Measurements from ENCODE around the gene KLHL26. TPM values are rescaled to one million over a fixed set of nuclear protein-coding genes. Genes with fewer than 3 reads are reported as not detected.

Gene KLHL26
- total and polyA plus RNA-seq, 9 of the 15 experiments (the other 6 are each of a cell fraction or from before 2014, with no cell fraction given), result 0.13 to 13.3 (median 1.4) TPM

DNA sequence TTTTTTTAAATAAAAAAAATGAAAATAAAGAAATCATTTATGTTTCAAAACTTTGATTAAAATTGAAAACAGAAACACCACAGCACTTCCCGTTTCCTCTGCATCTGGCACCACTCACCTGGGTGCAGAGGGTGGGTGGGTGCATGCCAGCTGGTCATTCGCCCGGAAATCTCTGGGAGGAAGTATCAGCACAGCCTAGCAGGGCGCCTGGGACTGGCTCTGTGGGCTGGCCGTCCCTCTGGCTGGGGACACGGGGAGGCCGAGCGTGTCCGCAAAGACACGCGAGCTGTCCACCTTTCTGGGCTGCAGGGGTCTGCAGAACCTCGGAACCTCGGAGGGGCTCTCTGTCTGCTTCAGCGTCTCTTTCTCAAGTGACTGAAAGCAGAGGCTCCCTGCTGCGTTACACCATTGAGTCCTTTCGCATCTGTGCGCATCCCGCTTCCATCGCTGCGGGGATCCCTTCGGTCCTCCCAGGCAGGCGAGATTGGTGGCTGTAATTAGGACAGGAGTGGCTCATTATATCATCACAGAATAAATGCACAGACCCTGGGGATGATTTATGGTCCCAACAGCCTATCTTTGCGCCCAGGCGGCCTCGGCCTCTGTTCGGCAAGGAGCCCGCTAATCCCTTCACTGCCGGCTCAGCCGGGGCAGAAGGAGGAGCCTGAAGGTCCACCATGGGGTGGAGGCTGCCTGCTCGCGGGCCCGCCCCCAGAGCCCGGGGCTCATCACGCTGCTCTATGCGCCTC lies 63.8 kb downstream of the KLHL26 start (continued):
- TF ChIP-seq NFXL1 (CRISPR knock-in tag; IDR thresholded peaks at IDR 0.05), result no peak
- TF ChIP-seq, protein P1, sequence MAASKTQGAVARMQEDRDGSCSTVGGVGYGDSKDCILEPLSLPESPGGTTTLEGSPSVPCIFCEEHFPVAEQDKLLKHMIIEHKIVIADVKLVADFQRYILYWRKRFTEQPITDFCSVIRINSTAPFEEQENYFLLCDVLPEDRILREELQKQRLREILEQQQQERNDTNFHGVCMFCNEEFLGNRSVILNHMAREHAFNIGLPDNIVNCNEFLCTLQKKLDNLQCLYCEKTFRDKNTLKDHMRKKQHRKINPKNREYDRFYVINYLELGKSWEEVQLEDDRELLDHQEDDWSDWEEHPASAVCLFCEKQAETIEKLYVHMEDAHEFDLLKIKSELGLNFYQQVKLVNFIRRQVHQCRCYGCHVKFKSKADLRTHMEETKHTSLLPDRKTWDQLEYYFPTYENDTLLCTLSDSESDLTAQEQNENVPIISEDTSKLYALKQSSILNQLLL (CRISPR knock-in tag; IDR thresholded peaks at IDR 0.05; ENCODE audit: borderline replicate concordance), result no peak
- no peak for TF ChIP-seq ERF (CRISPR knock-in tag; IDR thresholded peaks at IDR 0.05)
- no peak for TF ChIP-seq C11orf30 (IDR thresholded peaks at IDR 0.05; ENCODE audit: low read depth)
- TF ChIP-seq ZBTB8A (IDR thresholded peaks at IDR 0.05; ENCODE audit: partially characterized antibody), result no peak
- TF ChIP-seq CSDE1 (IDR thresholded peaks at IDR 0.05), result no peak
- no peak for TF ChIP-seq BRCA1 (IDR thresholded peaks at IDR 0.05)
- TF ChIP-seq BRCA1 (CRISPR knock-in tag; IDR thresholded peaks at IDR 0.05), result no peak
- no peak for TF ChIP-seq FOXK1 (CRISPR knock-in tag; IDR thresholded peaks at IDR 0.05; ENCODE audit: borderline replicate concordance)
- TF ChIP-seq PHF20 (IDR thresholded peaks at IDR 0.05; ENCODE audit: partially characterized antibody), result no peak
- no peak for TF ChIP-seq FOSL1 (tag; conservative IDR thresholded peaks at IDR 0.05)
- no peak for TF ChIP-seq IRF2 (CRISPR knock-in tag; IDR thresholded peaks at IDR 0.05)
- TF ChIP-seq SETDB1 (IDR thresholded peaks at IDR 0.05; ENCODE audit: low read length), result no peak
- TF ChIP-seq SMAD2 (IDR thresholded peaks at IDR 0.05; ENCODE audit: low read depth, low read length), result no peak
- TF ChIP-seq, protein P2, sequence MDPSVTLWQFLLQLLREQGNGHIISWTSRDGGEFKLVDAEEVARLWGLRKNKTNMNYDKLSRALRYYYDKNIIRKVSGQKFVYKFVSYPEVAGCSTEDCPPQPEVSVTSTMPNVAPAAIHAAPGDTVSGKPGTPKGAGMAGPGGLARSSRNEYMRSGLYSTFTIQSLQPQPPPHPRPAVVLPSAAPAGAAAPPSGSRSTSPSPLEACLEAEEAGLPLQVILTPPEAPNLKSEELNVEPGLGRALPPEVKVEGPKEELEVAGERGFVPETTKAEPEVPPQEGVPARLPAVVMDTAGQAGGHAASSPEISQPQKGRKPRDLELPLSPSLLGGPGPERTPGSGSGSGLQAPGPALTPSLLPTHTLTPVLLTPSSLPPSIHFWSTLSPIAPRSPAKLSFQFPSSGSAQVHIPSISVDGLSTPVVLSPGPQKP (CRISPR knock-in tag; IDR thresholded peaks at IDR 0.05), result no peak
- no peak for TF ChIP-seq POLR3A (IDR thresholded peaks at IDR 0.05; ENCODE audit: borderline replicate concordance, extremely low read depth, insufficient read depth, insufficient read length)
- no peak for TF ChIP-seq NFRKB (IDR thresholded peaks at IDR 0.05; ENCODE audit: low read depth)
- TF ChIP-seq PATZ1 (CRISPR knock-in tag; IDR thresholded peaks at IDR 0.05; ENCODE audit: borderline replicate concordance), result no peak
- no peak for TF ChIP-seq MAFF (IDR thresholded peaks at IDR 0.05; ENCODE audit: low read length)
- TF ChIP-seq ZKSCAN1 (IDR thresholded peaks at IDR 0.05; ENCODE audit: low read depth, low read length), result peak; percentile 89
- no peak for TF ChIP-seq FUS (optimal IDR thresholded peaks at IDR 0.05; ENCODE audit: low read depth, low read length)
- TF ChIP-seq CBFB (CRISPR knock-in tag; IDR thresholded peaks at IDR 0.05), result no peak
- no peak for TF ChIP-seq ZZZ3 (IDR thresholded peaks at IDR 0.05)
- TF ChIP-seq, protein P3, sequence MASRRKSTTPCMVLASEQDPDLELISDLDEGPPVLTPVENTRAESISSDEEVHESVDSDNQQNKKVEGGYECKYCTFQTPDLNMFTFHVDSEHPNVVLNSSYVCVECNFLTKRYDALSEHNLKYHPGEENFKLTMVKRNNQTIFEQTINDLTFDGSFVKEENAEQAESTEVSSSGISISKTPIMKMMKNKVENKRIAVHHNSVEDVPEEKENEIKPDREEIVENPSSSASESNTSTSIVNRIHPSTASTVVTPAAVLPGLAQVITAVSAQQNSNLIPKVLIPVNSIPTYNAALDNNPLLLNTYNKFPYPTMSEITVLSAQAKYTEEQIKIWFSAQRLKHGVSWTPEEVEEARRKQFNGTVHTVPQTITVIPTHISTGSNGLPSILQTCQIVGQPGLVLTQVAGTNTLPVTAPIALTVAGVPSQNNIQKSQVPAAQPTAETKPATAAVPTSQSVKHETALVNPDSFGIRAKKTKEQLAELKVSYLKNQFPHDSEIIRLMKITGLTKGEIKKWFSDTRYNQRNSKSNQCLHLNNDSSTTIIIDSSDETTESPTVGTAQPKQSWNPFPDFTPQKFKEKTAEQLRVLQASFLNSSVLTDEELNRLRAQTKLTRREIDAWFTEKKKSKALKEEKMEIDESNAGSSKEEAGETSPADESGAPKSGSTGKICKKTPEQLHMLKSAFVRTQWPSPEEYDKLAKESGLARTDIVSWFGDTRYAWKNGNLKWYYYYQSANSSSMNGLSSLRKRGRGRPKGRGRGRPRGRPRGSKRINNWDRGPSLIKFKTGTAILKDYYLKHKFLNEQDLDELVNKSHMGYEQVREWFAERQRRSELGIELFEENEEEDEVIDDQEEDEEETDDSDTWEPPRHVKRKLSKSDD (conservative IDR thresholded peaks at IDR 0.05; ENCODE audit: low read length), result no peak
